Measurements from ENCODE around the gene KCNN3.

KCNN3 gene

DNA sequence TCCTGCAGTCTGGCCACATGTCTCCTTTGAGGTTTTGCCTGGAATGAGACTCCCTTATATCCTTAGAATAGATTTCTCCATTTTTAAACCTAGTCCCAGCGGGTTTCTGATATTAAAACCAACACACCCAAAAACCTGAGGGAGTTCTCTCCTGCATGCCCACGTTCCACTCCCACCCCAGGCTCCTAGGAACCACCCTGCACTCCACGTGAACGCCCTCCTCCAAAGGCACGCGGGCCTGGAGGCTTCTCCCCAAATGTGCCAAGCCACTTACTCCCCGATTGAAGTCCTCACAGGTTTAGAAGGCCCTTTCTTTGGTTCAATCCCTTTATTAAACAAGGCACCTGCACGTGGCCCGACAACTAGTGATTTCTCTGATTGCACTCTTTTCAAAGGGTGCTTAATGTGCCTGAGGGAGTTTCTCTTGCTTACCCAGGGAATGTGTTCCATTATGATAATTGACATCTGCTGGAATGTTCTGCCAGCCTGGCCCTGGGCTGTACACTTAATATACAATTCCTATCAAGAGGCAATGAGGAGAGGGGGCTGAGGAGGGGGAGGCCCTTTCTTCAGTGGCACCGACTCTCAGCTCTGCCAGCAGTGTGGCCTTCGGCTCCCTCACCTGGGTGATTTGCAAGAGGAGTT is 157.8 kb downstream of the KCNN3 start:
- DNase-seq (ENCODE audit: low spot score): no peak
- no peak for TF ChIP-seq CTCF (IDR thresholded peaks at IDR 0.05; ENCODE audit: extremely low read depth, missing control alignments)

GRCh38 chr1:154711416-154711815 is 158.7 kb downstream of the KCNN3 start:
- no peak for DNase-seq (ENCODE audit: low spot score)
- no peak for TF ChIP-seq CTCF (IDR thresholded peaks at IDR 0.05; ENCODE audit: extremely low read depth, missing control alignments)

DNA sequence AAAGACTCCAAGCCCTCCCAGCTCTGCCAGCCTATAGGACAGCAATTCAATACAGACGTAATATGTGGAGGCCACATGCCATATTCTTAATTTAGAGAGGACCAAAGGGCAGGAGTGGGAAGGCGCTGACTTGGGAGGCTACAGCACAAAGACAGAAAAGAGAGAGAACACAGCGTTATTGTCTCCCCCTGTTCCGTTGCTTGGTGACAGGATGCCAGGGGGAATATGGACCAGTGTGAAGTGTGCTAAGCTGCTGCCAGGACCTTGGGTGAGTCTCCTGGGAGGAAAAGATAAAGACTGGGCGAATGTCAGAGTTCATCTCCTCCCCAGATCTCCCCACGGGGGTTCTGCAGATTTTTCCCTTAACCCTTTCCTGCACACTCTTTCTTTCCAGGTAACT is 160.0 kb downstream of the KCNN3 start:
- TF ChIP-seq CTCF (IDR thresholded peaks at IDR 0.05; ENCODE audit: extremely low read depth, missing control alignments): no peak
- no peak for DNase-seq (ENCODE audit: low spot score)

DNA sequence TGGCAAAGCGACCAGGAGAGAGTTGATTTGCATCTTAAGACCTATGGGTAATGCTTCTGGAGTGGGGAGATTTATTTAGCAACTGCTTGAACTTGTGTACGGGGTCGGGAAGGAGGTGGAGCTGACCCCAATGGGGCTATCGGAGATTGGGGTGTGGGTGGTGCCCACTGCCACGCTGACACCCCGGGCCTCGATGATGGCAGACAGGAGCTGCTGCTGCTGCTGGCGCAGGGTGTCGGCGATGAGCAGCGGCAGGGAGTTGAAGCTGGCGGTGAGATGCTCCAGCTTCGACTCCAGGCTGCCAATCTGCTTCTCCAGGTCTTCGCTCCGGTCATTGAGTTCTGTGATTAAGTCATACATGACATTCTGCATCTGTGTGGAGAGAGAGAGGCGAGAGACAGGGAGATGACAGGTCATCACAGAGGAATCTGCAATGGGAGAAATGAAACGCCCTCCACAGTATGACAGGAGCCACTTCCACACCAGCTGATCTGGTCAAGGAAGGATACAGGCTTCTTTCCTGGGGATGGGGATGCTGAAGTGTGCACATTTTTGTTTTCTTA is 162.1 kb downstream of the KCNN3 start:
- no peak for TF ChIP-seq CTCF (IDR thresholded peaks at IDR 0.05; ENCODE audit: extremely low read depth, missing control alignments)
- no peak for DNase-seq (ENCODE audit: low spot score)

DNA sequence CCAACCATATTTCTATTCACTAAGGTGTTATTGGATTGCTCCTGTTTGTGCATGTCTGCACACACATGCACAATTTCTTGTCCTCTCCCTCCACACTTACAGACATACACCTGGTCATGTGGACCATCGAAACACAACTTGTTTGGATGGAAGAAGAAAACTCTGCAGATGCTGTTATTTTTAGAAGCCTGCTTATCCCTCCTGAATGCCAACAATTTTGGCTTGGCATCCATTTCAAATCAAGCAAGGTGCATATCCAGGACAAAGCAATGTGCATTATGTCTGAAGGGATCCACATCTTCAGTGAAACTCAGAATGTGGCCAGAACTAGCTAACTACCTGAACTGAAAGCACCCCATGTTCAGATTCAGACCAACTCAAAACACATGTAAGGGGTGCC is 163.2 kb downstream of the KCNN3 start:
- DNase-seq (ENCODE audit: low spot score): no peak
- no peak for TF ChIP-seq CTCF (IDR thresholded peaks at IDR 0.05; ENCODE audit: extremely low read depth, missing control alignments)

DNA sequence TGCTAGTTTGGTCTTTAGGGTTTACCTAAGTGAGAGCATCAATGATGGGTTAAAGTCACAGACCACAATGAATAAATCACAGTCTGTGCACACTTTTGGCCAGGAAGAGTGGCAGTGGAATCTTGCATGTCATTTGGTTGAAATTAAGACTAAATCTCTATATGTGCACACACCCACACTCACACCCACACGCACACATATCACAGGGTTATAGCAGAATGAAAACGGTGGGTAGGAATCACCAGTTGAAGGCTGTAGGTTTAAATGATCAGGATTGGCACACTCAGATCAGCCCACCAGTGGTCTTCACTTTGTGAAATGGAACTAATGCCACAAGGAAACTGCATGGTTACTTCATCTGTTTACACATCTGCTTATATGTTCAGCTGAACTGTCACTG is 164.5 kb downstream of the KCNN3 start:
- TF ChIP-seq CTCF (IDR thresholded peaks at IDR 0.05; ENCODE audit: extremely low read depth, missing control alignments): no peak
- DNase-seq (ENCODE audit: low spot score): no peak

DNA sequence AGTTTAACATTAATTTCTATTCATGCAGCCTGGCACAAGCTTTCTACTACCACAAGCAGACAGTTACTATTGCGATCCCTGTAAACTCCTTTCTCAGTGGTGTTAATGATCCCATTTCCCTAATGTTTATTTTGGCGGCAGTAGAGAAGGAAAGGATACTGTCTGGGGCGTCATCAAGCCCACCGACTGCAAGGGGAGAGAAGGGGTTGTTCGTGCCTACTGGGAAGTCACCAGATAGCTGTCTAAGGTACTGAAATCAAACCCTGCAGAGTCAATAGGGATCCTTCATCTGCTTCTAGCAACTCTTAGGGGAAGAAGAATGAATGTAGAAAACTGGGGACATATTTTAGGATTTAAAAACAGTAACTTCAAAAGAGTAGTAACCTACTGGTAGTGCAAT is 166.9 kb downstream of the KCNN3 start:
- no peak for TF ChIP-seq CTCF (IDR thresholded peaks at IDR 0.05; ENCODE audit: extremely low read depth, missing control alignments)

More for the DNA sequence above, 166.9 kb downstream of the KCNN3 start:
- DNase-seq (ENCODE audit: low spot score): no peak
